Epithelial cell of prostate (primary cell): ENCODE data around the gene SAMD10.
"Not testable (repeated sequence)": the region's sequence is repeated elsewhere in the genome, so short reads cannot be mapped to it uniquely, and the experiment has no call there.

Experiments used
- DNase-seq: peaks from one replicate; pipeline ENCODE4 v3.0.0-alpha.2; 2011; ENCODE audit warnings: low read depth, low spot score
- H3K27ac ChIP-seq: fragments of 450-650 bp; 2 replicates; pipeline ENCODE4 v1.5.1; 2017; ENCODE audit warnings: mild to moderate bottlenecking

Gene SAMD10

GRCh38 chr20:63970714-63971431 lies 8.6 kb downstream of the SAMD10 start:
- H3K27ac ChIP-seq: no peak overlapping the region

DNA sequence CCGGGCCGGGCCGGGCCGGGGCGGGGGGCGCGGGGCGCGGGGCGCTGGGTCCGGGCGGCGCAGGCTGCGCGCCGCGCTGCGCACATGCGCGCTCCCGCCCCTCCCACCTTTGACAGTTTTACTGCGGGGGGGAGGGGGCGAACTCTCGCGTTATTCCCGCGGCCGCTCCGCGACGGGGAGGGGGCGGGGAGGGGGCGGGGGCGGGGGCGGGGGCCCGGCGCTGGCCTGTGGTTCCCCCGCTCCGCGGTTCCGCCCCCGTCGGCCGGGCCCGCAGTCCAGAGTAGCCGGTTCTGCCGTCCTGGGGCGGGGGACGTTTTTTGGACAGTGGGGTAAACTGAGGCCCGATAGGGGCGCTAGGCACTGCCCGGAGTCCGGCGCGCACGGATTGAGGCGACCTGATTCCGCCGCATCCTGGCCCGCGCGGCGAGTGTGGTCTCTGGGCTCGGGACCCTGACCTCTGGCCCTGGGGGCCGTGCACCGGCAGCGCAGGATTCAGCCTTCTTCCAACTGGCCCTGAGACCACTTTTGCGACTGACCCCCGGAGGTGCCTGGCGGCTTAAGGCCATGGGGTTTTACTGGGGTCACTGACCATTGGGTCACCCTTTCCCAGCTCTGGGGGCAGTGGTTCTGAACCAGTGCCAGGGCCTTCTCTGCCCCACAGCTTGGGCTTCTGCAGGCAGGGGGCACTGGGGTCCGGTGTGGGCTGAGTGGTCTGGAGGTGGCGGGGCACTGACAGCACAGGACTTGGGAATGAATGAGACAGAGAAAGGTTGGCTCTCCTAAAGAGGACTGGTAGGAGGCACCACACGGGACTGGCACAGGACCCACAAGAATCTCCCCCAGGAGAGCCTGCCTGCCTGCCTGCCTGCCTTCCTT lies 9.4 kb downstream of the SAMD10 start, which contains the start of gene ZNF512B:
ZNF512B (minus strand) TSS at position 93 of the 876 bp plus-strand sequence. CDS start 1,980 bp downstream, outside the sequence.
- no peak for DNase-seq
- no peak within 1 kb of the TSS for H3K27ac ChIP-seq

More at GRCh38 chr20:63970714-63971431, 8.6 kb downstream of the SAMD10 start:
- no peak for DNase-seq

- no peak overlapping the region for H3K27ac ChIP-seq
- no peak for DNase-seq
Observed at GRCh38 chr20:63968928-63969760, 10.3 kb downstream of the SAMD10 start.

GRCh38 chr20:63968136-63968927 lies 11.1 kb downstream of the SAMD10 start:
- DNase-seq: no peak
- no peak overlapping the region for H3K27ac ChIP-seq

DNA sequence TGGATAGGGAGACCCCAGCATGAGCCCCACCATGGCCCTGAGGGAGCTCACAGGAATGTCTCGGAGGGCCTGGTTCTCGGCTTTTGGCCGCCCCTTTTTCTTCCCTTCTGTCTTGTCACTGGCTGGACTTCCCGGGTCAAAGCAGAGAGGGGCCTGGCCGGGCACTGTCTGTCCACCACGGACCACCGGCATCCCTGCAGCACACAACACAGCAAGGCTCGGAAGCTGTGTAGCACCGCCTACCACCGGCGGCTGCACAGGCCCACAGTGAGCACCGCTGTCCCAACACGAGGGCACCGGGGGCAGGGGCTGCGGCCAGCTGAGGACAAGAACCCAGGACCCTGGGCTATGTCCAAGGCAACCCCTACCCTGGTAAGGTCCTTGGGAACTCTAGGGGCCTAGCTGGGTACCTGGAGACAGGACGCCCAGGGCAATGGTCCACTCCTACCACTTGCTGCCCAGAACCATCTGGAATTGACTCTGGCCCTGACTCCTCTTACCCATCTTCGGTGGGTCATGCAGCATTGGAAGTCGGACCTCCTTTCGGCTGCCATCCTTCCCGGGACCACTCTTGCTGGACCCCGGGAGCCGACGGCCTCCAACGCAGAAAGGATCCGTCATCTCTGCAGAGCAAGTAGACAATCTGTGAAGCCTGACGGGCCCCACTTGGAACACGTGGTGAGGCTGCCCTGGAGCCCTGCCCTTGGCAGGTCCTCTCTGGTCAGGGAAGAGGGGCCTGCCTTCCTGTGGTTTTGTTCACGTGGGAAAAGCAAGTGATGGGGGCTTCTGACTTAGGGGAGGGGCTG lies 11.9 kb downstream of the SAMD10 start:
- DNase-seq: no peak
- H3K27ac ChIP-seq: no peak overlapping the region

GRCh38 chr20:63966944-63967322 lies 12.5 kb downstream of the SAMD10 start:
- H3K27ac ChIP-seq: no peak overlapping the region
- no peak for DNase-seq

DNA sequence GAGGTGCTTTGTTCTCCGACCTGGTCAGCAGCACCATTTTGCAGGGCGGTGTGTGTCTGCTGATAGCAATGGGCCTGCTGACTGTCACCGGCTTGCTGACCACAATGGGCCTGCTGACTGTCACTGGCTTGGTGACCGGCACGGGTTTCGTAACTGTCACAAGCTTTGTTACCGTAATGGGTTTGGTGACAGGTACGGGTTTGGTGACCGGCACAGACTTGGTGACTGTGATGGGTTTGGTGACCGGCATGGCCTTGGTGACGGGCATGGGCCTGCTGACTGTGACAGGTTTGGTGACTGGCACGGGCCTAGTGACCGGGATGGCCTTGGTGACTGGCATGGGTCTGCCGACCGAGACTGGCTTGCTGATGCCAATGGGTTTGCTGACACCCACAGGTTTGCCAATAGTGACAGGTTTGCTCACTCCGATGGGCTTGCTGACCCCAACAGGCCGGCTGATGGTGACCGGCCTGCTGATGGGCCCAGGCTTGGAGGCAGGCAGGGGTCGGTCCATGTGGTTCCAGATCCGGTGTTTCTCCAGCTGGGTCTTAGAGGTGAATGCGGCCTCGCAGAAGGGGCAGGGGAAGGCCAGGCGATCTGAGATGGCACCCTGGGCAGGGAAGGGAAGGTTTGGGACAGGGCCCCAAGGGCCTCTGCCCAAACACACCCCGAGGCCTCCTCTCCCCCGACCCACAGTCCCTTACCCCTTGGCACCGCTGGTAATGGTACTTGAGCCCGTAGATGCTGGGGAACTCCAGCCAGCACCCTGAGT lies 13.1 kb downstream of the SAMD10 start:
- H3K27ac ChIP-seq: no peak overlapping the region
- no peak for DNase-seq

DNA sequence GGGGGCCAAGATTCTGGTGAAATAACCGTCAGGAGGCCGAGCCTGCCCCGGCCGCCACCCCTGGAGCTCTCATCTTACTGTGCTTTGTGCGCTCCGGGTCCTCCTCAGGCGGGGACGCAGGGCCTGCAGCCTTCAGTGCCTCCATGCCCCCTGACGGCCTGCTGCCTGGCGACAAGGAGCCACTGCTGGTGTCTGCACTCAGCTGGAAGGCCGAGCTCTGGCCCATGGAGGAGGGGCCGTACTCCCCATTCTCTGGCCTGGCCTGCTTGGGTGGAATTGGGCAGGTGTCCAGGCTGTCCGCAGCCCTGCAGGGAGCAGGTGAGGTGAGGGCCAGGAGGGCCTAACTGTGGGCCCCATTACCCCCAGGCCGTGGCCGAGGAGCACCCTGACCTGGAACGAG lies 15.0 kb downstream of the SAMD10 start:
- no peak overlapping the region for H3K27ac ChIP-seq
- no peak for DNase-seq

GRCh38 chr20:63963784-63964301 lies 15.6 kb downstream of the SAMD10 start:
- no peak overlapping the region for H3K27ac ChIP-seq
- DNase-seq: no peak

DNA sequence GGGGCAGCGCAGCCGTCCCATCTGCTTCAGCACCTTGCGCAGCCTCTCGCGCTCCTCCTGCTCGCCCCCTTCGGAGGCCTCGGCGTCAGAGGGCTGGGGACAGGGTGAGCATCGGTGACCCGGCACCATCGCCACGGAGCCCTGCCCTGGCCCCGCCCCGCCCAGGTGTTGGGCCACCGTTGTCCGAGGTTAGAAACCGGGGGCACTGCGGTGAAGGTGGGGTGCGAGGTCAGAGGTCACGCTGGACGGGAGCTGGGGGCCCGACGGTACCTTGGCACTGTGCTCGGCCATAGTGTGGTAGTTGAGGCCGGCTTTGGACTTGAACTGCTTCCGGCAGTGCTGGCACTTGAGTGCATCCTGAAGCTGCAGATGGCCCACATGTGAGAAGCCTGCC lies 16.1 kb downstream of the SAMD10 start:
- H3K27ac ChIP-seq: no peak overlapping the region
- no peak for DNase-seq

DNA sequence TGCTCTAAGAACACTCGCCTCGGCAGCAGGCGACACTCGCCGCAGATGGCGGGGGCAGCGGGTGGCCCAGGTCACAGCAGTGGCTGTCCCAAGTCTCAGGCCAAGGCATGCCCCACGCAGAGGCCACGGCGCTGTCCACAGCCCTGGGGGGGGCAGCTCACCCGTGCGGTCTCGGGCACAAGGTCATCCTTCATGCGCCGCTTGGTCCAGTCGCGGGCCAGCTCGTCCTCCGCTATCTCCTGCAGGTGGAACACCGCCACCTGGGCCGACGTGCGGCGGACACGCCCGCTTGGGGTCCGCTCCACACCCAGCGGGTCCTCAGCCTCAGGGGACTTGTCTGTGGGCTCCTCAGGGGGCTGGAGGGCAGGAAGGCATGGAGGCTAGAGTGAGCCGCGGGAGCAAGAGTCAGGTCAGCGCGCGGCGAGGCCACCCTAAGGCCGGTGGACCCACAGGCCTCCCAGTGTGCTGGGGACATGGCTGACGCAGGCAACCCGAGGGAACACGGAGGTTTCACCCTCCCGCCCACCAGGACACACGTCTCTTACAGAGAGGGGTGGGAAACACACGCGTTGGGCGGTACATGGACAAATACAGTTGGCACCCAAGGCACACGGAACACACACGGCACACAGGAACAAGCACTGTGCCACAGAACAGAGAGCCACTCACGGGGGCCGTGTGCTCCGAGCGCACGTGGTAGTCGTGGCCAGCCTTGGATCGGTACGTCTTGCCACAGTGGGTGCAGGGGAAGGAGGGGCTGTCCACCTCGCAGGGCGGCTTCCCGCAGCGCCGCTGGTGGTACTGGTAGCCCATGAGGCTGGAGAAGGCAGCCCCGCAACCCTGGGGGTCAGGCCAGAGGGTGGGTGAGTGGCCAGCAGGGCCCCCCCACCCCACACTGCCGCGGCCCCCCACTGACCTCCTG lies 16.8 kb downstream of the SAMD10 start:
- DNase-seq: no peak
- no peak overlapping the region for H3K27ac ChIP-seq

GRCh38 chr20:63961664-63962425 lies 17.6 kb downstream of the SAMD10 start:
- DNase-seq: no peak
- no peak overlapping the region for H3K27ac ChIP-seq

- not testable (repeated sequence) for DNase-seq, H3K27ac ChIP-seq
Observed at GRCh38 chr20:63960654-63961621, 18.5 kb downstream of the SAMD10 start.

- no peak for DNase-seq
Observed at GRCh38 chr20:63959699-63960075, 19.8 kb downstream of the SAMD10 start.

More at GRCh38 chr20:63959699-63960075, 19.8 kb downstream of the SAMD10 start:
- no peak overlapping the region for H3K27ac ChIP-seq
